ENCODE measurements around the gene TTC33. TPM values are rescaled to one million over a fixed set of nuclear protein-coding genes. Genes with fewer than 3 reads are reported as not detected.
A peak's percentile ranks its signal among the peaks of the same experiment; 100 is the strongest.

TTC33 gene
- total RNA-seq, 3 donors from 2014 or later, result 14.6 to 20.9 (median 15.9) TPM

- H3K4me3 Mint-ChIP-seq, result no peak overlapping the region
- H3K4me1 Mint-ChIP-seq (ENCODE audit: low read depth), result peaks cover 72% of the 10 kb centered on the region
- ATAC-seq (no peak), DNase-seq (no peak)
- no peaks in the 10 kb centered on the region for H3K36me3 Mint-ChIP-seq (ENCODE audit: insufficient read depth)
- H3K27me3 Mint-ChIP-seq (ENCODE audit: low read depth), result no peaks in the 10 kb centered on the region
- H3K9me3 Mint-ChIP-seq, result no peaks in the 10 kb centered on the region
Observed at GRCh38 chr5:40483316-40483715, 272.4 kb downstream of the TTC33 start.

- no peaks in the 10 kb centered on the region for H3K36me3 Mint-ChIP-seq (ENCODE audit: insufficient read depth)
- no peaks in the 10 kb centered on the region for H3K27me3 Mint-ChIP-seq (ENCODE audit: low read depth)
- ATAC-seq, result no peak
- DNase-seq, result no peak
- no peak overlapping the region for H3K4me3 Mint-ChIP-seq
- peaks cover 55% of the 10 kb centered on the region for H3K4me1 Mint-ChIP-seq (ENCODE audit: low read depth)
- no peaks in the 10 kb centered on the region for H3K9me3 Mint-ChIP-seq
Observed at GRCh38 chr5:40481241-40481640, 274.5 kb downstream of the TTC33 start.

- peaks cover 47% of the 10 kb centered on the region for H3K4me1 Mint-ChIP-seq (ENCODE audit: low read depth)
- no peaks in the 10 kb centered on the region for H3K36me3 Mint-ChIP-seq (ENCODE audit: insufficient read depth)
- ATAC-seq, result peak; percentile 65 to 78
- peak; percentile 27 for DNase-seq
- no peaks in the 10 kb centered on the region for H3K9me3 Mint-ChIP-seq
- H3K27me3 Mint-ChIP-seq (ENCODE audit: low read depth), result no peaks in the 10 kb centered on the region
- H3K4me3 Mint-ChIP-seq, result peak overlapping the region; percentile 4
Observed at GRCh38 chr5:40480392-40480791, 275.4 kb downstream of the TTC33 start.

DNA sequence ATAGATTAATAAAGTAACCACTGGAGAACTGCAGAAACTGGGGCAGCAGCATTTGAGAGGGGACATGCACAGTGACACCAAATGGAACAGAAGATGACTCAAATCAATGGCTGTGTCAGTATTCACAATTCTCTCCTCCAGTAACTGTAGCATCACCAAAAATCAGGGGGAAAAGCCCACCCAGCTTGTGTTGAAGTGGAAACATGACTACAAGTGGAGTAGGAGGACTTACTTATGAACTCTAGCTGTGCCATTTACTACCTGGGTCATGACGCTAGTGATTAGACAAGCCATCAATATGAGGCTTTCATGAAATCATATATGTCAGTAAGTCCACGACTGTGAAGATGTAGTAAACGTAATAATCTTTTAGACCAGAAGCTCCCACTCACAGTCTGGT, 275.8 kb downstream of the TTC33 start:
- Mint-ChIP-seq H3K9me3 (no peaks in the 10 kb centered on the region), H3K4me3 (no peak overlapping the region), H3K27me3 (ENCODE audit: low read depth) (no peaks in the 10 kb centered on the region), H3K4me1 (ENCODE audit: low read depth) (peaks cover 43% of the 10 kb centered on the region), H3K36me3 (ENCODE audit: insufficient read depth) (no peaks in the 10 kb centered on the region)
- DNase-seq, result no peak
- peak; percentile 69 to 71 for ATAC-seq

GRCh38 chr5:40478766-40479165, 277.0 kb downstream of the TTC33 start:
- Mint-ChIP-seq H3K27me3 (ENCODE audit: low read depth) (no peaks in the 10 kb centered on the region), H3K36me3 (ENCODE audit: insufficient read depth) (no peaks in the 10 kb centered on the region), H3K4me3 (no peak overlapping the region), H3K4me1 (ENCODE audit: low read depth) (peaks cover 32% of the 10 kb centered on the region), H3K9me3 (no peaks in the 10 kb centered on the region)
- no peak for ATAC-seq
- no peak for DNase-seq

DNA sequence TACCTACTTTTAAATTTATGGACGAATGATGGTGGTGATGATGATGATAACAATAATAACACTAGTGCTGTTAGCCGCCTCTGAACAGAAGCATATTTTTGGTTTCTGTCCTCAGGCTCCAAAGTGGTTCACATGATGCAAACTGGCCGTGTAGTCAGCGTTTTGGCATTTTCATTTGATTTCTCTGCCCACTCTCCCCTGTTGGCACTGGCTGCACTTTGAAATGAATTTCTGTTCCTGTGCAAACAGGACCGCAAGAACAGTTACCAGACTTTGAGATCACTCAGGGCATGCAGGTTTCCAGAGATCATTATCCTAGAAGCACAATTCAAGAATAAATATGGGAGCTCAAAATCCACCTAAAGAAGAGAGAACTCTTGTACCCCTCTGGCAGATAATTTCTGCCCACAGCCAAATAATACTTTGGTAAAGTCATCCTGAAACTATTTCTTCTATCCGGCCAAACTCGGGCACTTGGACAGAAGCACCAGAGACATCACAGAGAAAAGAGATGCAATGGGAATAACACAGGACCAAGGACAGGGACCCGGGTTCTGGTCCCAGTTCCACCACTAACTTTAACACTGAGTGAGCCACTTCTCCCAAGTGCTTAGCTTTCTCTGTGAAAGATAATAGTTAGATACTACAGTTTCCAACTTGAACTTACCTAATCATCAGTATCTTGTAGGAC, 277.8 kb downstream of the TTC33 start:
- Mint-ChIP-seq H3K27me3 (ENCODE audit: low read depth) (no peaks in the 10 kb centered on the region), H3K4me3 (no peak overlapping the region), H3K4me1 (ENCODE audit: low read depth) (peaks cover 26% of the 10 kb centered on the region), H3K36me3 (ENCODE audit: insufficient read depth) (no peaks in the 10 kb centered on the region), H3K9me3 (no peaks in the 10 kb centered on the region)
- ATAC-seq (no peak), DNase-seq (no peak)

- H3K36me3 Mint-ChIP-seq (ENCODE audit: insufficient read depth), result no peaks in the 10 kb centered on the region
- H3K27me3 Mint-ChIP-seq (ENCODE audit: low read depth), result no peaks in the 10 kb centered on the region
- peaks cover 18% of the 10 kb centered on the region for H3K4me1 Mint-ChIP-seq (ENCODE audit: low read depth)
- H3K9me3 Mint-ChIP-seq, result no peaks in the 10 kb centered on the region
- H3K4me3 Mint-ChIP-seq, result no peak overlapping the region
- no peak for ATAC-seq
- DNase-seq, result no peak
Observed at GRCh38 chr5:40475561-40475960, 280.2 kb downstream of the TTC33 start.

GRCh38 chr5:40474250-40474649, 281.5 kb downstream of the TTC33 start:
- ATAC-seq (no peak), DNase-seq (no peak)
- Mint-ChIP-seq H3K4me3 (no peak overlapping the region), H3K9me3 (no peaks in the 10 kb centered on the region), H3K36me3 (ENCODE audit: insufficient read depth) (no peaks in the 10 kb centered on the region), H3K4me1 (ENCODE audit: low read depth) (peaks cover 5% of the 10 kb centered on the region), H3K27me3 (ENCODE audit: low read depth) (no peaks in the 10 kb centered on the region)

DNA sequence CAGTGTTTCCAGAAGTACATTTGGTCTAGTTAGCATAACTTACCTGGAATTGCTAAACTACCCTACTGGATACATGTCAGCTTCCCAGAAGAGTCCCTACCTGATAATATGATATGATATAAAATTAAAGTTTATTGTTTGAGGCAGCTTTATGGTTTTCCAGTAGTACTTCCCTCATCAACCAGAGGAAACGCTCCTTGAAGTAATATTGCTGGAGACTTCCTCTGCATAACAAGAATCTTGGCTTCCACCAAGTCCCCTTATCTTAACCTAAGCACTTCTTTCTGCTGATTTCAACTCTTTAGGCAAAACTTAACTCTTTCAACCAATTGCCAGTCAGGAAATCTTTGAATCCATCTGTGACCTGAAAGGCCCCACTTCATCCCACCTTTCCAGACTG, 290.3 kb downstream of the TTC33 start:
- DNase-seq, result no peak

DNA sequence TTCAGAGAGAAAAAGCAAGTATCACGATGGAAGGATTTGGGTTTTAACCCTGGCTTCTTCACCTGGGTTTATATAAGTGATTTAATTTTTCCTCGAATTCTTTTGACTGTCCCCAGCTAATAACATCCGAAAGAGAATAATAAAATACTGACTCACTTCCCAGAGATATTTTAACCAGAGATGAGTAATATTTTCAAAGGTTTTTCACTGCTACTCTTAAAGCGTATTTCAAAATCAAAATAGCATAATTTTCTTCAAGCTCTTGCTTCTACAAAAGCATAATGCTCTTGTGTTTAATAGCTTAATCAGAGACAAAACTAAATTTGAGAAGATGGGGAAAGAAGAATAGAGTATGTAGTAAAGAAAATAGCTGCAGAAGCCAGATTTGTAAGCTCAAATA, 291.2 kb downstream of the TTC33 start:
- Mint-ChIP-seq H3K9me3 (peaks cover 17% of the 10 kb centered on the region), H3K4me1 (ENCODE audit: low read depth) (peaks cover 16% of the 10 kb centered on the region)
- ATAC-seq, result no peak

More for the DNA sequence above, 290.3 kb downstream of the TTC33 start:
- H3K4me3 Mint-ChIP-seq, result no peak overlapping the region
- H3K9me3 Mint-ChIP-seq, result peaks cover 14% of the 10 kb centered on the region
- no peak for ATAC-seq
- no peaks in the 10 kb centered on the region for H3K36me3 Mint-ChIP-seq (ENCODE audit: insufficient read depth)
- H3K4me1 Mint-ChIP-seq (ENCODE audit: low read depth), result peaks cover 16% of the 10 kb centered on the region
- no peaks in the 10 kb centered on the region for H3K27me3 Mint-ChIP-seq (ENCODE audit: low read depth)

More for the DNA sequence above, 291.2 kb downstream of the TTC33 start:
- Mint-ChIP-seq H3K27me3 (ENCODE audit: low read depth) (no peaks in the 10 kb centered on the region), H3K36me3 (ENCODE audit: insufficient read depth) (no peaks in the 10 kb centered on the region), H3K4me3 (no peak overlapping the region)
- no peak for DNase-seq

Other genes starting within 250 kb of the TTC33 start
- 100 to 1,000 TPM; 115 to 188 (median 173) TPM for gene PTGER4, start 76.0 kb downstream of the TTC33 start, total RNA-seq
- 10 to 100 TPM; 48.6 to 51.4 (median 50.3) TPM for gene PRKAA1, start 42.4 kb upstream of the TTC33 start, total RNA-seq
- gene RPL37, start 79.3 kb upstream of the TTC33 start, total RNA-seq, result 1,000 to 10,000 TPM; 1,753 to 1,834 (median 1,793) TPM
- gene CARD6, start 85.4 kb upstream of the TTC33 start, total RNA-seq, result 1 to 10 TPM in 1 of 3 donors, under 1 TPM in 2; 0.76 to 1.7 (median 0.84) TPM
- 1 to 10 TPM in 1 of 3 donors, under 1 TPM in 2; 0.54 to 1.7 (median 0.63) TPM for gene C7, start 153.5 kb upstream of the TTC33 start, total RNA-seq